Stimulated activated CD4-positive, alpha-beta T cell treated with anti-CD3 and anti-CD28 coated beads, Interleukin-2, amount 100 ng/mL, for 48 hours (primary cell): ENCODE data around the gene ZNF850.
A peak's percentile ranks its signal among the peaks of the same experiment; 100 is the strongest.
"Not testable (repeated sequence)": the region's sequence is repeated elsewhere in the genome, so short reads cannot be mapped to it uniquely, and the experiment has no call there.

Experiments used
- DNase-seq, 2 donors: peaks; one replicate each; pipeline ENCODE4 v3.0.0-alpha.2; 2020

ZNF850 gene

DNA sequence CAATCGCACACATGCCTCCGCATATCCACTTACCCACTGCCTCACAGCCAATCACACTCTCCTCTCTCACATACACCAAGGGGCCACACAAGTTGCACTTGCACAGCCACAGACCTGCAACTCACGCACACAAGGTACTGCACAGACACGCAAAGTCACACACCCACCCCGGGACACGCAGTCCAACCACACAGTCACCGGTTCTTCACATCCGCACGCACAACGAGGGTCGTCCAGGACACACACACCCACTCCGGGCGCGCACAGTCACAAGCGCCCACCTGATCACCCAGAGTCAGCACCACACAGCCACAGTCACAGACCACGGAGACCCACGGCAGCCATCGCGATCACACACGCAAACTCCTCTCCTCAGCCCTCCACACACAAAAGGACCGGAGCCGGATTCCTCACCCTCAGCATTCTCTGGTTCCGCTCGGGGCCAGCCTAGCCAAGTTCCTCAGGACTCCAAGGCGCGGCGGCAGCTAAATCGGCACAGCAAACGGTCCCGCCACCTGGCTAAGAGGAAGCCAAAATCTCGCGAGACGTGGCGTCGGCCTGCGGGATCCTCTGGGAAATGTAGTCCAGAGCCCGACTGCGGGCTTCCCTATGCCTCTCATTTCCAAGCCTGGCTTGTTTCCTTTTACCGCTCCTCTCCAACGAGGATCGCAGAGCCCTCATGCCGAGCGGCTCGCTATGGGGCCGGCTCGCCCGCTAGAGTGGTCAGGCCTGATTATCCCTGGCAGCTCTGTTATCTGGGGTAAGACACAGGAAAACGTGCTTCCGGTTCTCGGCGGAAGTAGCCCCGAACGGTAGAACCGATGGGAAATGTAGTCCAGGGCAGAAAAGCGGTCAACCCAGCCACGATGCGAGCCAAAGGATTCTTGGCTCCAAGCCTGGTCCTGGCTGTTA, at the start of gene ZNF850:
Gene ZNF850 (minus strand): TSS at position 497 of the 912 bp plus-strand sequence. CDS start 10,201 bp downstream, outside the sequence.
- DNase-seq = peak; percentile 91 to 92

DNA sequence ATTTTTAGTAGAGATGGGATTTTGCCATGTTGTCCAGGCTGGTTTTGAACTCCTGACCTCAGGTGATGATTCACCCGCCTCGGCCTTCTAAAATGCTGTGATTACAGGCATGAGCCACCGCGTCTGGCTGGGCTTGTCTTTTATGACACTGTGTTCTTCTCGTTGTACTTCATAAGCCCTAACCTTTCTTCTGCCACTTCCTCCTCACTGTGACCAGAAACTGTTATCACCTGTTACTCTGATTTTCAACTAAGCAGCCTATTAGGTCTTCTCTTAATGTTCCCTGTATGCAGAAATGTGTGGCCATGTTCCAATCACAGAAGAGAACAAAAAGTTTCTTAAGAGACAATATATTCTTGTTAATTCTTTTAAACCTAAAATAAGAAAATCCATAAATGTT, 49.2 kb upstream of the ZNF850 start:
- no peak for DNase-seq

DNA sequence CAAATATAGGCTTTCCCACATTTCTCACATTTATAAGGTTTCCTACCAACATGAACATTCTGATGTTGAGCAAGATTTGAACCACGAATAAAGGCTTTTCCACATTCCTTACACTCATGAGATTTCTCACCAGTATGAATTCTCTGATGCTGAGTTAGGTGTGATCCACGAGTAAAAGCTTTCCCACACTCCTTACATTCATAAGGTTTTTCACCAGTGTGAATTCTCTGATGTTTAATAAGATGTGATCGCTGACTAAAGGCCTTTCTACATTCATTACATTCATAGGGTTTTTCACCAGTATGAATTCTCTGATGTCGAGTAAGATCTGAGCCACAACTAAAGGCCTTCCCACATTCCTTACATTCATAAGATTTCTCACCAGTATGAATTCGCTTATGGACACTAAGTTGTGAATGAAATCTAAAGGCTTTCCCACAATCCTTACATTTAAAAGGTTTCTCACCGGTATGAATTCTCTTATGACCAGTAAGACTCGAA, 46.6 kb upstream of the ZNF850 start:
- no peak for DNase-seq

DNA sequence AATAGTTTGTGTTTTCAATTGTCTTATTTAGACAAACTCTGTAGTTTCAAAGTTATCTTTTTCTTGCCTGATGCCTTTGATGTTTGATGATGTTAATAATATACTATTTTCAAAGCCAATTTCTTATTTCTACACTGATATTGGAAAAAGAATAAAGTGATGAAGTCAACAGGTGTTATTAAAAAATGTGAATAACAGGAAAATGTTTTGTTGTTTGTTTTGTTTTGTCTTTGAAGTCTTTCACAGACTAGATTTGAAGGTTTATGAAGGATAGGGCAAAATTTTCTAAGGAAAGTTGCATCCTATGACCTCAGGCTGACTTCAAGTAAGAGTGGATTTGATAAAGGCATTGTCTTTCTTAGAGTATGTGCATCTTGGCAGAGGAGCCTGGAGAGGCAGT, 34.4 kb upstream of the ZNF850 start:
- no peak for DNase-seq

DNA sequence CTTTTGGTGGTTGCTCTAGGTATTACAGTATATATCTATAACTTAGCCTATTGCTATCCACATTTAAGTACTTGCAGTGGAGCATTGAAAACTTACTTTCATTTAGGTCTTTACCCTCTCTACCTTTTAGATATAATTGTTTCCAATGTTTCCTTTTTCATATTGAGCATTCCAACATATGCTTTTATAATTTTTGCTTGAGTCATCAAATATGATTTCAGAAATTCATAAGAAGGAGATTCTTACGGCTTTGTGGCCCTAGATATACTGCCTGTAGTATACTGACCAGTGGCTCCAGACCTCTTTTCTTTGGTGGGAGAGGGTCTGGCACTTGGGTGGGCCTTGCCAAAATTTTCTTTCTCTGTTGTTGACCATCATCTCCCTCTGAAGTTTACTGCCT, 32.8 kb upstream of the ZNF850 start:
- DNase-seq = no peak

DNA sequence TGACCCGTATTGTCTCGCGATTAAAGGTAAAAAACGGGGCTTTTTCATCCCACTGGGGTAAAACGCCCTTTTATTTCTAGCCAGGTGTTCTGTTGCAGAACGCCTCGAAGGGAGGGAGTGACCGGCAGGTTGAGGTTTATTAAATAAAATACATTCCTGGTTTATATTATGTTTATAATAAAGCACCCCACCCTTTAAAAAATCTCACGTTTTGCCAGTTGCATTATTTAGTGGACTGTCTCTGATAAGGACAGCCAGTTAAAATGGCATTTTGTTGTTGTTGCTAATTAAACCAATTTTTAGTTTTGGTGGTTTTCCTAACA, 25.1 kb upstream of the ZNF850 start:
- no peak for DNase-seq

DNA sequence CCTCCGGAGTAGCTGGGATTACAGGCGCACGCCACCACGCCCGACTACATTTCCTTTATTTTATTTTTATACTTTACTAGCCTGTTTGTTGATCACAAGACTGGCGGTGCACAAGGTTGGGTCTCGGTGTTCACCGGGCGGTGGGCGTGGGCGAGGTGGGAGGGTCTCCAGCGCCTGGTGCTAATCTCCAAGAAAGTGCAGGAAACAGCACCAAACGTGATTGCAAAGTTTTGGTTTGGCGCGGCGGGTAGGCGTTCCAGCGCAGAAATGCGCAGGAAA, 24.0 kb upstream of the ZNF850 start:
- DNase-seq = no peak

DNA sequence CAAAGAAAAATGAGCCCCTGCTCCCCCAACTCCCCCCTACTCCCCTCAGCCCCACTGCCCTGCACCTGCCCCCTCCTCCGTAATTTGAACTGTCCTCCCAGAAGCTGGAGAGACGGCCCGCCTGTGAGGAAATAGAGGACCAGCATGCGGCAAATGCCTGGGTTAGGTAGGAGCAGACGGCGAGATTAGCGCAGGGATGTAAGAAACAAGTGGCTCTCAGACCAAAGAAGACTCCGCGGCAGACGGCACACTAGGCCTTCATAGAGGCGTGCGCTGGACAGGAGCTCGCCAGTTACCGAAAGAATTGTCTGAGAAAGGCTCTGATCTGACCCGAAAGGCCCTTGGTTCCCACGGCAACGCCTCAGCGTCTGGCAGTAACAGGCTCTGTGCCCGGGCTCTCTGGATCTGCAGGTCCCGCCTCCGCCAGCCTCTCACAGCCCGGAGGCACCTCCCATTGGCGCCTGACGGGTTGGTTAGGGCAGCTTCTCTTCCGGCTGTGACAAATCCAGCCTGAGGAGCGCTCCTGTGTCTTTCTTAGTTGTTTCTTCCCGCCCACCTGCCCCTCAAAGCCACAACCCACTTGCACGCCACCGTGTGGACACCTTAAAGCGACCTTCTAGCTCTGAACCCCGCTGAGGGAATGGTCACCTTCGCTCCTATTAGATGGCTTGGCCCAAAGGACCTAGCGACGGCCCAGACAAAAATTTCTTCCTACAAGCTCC, 19.0 kb upstream of the ZNF850 start:
- DNase-seq = not testable (repeated sequence)

DNA sequence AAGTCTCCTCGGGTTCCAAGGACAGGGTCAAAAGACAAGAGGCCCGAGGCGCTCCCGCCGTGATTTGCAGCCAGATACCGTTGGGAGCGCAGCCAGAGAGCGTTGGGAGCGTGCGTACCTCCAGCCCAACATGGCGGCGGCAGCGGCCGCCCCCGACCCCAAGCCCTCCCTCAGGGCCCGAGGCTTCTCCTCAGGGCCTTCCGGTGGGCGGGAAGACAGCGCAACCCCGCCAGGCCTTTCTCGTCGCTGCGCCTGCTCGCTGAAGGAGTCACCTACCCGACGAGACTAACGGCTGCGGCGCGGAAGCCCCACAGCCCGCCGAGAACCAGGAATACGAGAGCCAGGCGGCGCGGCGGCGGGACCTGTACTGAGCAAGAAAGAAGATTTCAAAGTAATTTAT, 3.2 kb upstream of the ZNF850 start:
- no peak for DNase-seq

DNA sequence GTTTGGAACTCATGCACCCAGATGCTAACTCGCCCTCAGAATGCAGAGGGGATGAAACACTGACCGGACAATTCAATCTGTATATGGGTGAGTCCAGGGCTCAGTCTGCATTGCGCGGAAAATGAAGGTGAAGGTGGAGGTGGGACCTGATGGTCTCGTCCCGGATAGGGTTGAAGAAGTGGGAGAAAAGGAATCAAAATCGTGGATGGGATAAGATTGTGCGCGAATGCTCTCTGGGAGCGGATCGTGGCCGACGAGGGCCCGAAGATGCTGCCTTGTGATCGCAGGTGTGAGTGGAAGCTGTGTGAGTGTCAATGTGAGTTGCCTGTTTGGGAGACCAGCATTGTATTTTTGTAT, 594 bp upstream of the ZNF850 start:
- no peak for DNase-seq

DNA sequence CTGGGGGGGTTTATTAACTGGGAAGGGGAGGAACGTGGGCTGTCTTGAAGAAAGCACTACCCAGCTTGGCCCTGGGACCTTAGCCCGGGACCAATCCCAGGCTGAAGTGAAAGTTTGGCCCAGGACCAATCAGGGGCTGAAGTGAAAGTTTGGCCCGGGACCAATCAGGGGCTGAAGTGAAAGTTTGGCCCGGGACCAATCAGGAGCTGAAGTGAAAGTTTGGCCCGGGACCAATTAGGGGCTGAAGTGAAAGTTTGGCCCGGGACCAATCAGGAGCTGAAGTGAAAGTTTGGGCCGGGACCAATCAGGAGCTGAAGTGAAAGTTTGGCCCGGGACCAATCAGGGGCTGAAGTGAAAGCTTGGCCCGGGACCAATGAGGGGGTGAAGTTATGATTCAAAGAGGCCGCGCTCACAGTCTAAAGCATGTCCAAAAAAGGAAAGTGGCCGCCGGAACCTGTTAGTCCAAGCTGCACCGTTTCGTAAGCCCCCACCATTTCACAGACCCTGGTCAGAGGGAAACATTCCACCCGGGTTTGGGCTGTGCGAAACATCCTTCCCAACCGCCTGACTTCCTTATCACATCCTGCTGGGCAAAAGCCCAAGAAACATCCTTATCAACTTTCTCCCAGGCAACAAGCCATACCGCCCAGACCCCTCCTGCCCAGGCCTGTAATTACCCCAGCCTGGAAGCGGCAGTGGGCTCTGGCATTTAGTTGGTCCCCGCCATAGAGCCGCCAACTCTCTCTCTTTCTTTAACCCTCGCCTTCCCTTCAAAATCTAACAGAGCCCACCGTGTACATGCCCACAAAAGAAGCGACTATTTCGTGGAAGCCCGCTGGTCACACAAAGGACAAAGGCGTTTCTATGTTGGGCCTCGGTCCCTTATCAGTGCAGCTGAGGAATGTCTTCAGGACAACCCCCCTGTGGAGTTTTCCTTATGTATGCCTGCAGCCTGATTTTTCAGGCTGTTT, 1.1 kb downstream of the ZNF850 start:
- DNase-seq = peak; percentile 20 to 26

DNA sequence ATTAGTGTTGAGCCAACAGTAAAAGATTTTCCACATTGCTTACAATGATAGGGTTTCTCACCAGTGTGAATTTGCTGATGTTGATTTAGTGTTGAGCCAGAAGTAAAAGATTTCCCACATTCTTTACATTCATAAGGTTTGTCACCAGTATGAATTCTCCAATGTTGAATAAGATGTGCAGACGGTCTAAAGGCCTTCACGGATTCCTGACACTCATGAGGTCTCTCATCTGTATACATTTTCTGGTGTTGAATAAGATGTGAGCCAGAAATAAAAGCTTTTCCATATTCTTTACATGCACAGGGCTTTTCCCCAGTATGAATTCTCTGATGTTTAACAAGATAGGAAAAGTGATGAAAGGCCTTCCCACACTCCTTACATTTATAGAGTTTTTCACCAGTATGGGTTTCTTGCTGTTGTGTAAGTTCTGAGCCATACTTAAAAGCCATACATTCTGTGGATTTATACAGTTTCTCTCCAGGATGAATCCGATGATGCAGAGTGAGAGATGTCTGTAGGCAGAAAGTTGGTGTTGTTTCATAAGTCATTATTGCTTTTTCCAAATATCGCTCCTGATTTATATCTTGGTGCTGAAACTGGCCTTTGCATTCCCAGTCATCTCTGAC, 22.4 kb downstream of the ZNF850 start:
- DNase-seq = no peak

DNA sequence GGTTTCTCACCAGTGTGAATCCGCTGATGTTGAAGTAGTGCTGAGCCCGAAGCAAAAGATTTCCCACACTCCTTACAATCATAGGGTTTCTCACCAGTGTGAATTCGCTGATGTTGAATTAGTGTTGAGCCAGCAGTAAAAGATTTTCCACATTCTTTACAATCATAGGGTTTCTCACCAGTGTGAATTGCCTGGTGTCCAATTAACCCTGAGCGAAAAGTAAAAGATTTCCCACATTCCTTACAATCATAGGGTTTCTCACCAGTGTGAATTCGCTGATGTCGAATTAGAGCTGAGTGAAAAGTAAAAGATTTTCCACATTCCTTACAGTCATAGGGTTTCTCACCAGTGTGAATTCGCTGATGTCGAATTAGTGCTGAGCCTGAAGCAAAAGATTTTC, 23.0 kb downstream of the ZNF850 start:
- DNase-seq = not testable (repeated sequence)

DNA sequence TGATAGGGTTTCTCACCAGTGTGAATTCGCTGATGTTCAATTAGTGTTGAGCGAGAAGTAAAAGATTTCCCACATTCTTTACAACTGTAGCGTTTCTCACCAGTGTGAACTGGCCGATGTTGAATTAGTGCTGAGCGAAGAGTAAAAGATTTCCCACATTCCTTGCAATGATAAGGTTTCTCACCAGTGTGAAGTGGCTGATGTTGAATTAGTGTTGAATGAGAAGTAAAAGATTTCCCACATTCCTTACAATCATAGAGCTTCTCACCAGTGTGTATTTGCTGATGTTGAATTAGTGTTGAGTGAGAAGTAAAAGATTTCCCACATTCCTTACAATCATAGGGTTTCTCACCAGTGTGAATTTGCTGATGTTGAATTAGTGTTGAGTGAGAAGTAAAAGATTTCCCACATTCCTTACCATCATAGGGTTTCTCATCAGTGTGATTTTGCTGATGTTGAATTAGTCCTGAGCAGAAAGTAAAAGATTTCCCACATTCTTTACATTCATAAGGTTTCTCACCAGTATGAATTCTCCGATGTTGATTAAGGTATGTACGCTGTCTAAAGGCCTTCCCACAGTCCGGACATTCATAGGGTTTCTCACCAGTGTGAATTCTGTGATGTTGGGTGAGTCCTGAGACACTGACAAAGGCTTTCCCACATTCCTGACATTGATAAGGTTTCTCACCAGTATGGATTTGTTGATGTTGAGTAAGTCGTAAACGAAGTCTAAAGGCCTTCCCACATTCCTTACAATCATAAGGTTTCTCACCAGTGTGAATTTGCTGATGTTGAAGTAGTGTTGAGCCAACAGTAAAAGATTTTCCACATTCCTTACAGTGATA, 24.0 kb downstream of the ZNF850 start:
- no peak for DNase-seq

DNA sequence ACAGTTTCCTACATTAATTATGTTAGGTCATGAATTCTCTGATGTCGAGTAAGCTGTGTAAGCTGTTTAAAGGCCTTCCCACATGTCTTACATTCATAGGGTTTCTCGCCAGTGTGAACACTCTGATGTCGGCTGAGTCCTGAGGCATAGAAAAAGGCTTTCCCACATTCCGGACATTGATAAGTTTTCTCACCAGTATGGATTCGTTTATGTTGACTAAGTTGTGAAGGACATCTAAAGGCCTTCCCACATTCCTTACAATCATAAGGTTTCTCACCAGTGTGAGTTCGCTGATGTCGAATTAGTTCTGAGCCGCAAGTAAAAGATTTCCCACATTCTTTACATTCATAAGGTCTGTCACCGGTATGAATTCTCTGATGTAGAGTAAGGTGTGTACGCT, 24.9 kb downstream of the ZNF850 start:
- no peak for DNase-seq

DNA sequence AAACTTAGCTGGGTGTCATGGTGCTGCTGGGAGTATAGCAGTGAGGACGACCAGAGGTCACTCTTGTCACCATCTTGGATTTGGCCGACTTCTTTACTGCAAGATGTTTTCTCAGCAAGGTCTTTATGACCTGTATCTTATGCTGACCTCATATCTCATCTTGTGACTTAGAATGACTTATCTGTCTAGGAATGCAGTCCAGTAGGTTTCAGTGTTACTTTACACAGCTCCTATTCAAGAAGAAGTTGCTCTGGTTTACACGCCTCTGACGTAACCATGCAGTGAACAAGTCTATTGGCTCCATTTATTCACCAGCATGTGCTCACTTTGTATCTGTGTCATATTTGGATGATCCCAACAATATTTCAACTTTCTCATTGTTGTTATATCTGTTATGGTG, 26.7 kb downstream of the ZNF850 start:
- no peak for DNase-seq

DNA sequence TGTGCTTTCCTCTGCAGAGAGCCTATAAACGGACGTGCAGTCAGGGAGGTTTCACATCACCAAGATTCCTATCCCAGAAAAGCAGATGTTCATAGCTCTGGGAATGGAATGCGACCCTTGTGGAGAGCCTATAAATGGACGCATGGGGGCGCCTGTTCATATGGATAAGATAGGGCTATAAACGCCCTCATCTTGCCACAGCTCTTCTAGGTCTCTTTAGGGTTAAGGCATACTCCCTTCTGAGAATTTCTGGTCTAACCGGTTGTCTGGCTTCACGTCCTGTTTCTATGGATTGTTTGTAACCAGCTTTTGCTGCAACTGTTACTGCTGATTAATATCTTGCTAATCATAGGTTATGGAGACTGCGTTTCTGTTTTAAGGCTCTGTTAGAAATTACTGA, 36.4 kb downstream of the ZNF850 start:
- not testable (repeated sequence) for DNase-seq

DNA sequence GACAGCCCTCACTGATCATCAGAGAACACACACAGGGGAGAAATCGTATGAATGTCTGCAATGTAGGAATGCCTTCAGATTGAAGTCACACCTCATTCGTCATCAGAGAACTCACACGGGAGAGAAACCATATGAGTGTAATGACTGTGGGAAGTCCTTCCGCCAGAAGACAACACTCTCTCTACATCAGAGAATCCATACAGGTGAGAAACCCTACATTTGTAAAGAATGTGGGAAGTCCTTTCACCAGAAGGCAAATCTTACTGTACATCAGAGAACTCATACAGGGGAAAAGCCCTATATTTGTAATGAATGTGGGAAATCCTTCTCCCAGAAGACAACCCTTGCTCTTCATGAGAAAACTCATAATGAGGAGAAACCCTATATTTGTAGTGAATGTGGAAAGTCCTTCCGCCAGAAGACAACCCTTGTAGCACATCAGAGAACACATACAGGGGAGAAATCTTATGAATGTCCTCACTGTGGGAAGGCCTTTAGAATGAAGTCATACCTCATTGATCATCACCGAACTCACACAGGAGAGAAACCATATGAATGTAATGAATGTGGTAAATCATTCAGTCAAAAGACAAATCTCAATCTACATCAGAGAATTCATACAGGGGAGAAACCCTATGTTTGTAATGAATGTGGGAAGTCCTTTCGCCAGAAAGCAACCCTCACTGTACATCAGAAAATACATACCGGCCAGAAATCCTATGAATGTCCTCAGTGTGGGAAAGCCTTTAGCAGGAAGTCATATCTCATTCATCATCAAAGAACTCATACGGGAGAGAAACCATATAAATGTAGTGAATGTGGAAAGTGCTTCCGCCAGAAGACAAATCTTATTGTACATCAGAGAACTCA, 52.7 kb downstream of the ZNF850 start:
- no peak for DNase-seq

DNA sequence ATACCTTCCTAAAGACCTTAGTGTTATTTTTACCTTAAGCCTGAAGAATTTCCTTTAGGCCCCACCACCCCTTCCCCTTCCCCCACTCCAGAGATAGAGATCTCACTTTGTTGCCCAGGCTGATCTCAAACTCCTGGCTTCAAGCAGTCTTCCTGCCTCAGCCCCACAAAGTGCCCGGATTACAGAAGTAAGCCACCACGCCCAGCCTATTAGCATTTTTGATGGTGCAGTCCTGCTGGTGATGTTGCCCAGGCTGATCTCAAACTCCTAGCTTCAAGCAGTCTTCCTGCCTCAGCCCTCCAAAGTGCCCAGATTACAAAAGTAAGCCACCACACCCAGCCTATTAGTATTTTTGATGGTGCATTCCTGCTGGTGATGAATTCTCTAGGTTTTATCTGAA, 63.2 kb downstream of the ZNF850 start:
- DNase-seq = no peak

DNA sequence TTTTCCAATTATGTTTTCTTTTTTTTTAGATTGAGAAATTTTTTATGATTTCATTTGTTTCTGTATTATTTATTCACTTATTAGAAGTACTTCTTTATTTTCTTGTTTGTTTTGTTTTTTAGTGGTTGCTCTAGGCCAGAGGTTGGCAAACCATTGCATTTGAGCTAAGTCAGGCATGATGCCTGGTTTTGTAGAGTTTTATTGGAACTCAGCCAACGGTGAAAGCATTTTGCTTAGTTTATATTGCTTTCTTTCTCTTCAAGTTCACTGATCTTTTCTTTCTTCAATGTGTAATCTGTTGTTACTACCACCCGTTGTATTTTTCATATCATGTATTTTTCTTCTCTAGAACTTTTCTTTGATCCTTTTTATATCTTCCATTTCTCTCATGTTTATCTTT, 65.5 kb downstream of the ZNF850 start:
- no peak for DNase-seq

DNA sequence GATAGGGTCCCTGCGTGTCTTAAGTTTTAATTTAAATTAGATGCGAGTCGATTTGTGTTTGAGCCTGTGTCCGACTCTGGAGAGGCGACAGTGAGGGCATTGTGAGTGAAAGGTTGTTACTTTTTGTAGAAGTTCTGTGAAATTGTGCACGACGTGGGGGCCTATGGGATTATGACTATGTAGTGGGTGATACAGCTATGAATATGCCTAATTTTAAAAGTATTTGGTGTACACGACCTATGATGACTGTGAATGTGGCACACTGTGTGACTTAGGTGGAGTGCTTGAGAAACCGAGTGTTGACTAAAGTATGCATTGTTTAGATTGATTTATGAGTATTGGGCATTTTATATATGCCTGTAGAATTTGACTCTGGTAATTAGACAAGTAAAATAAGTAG, 84.5 kb downstream of the ZNF850 start:
- no peak for DNase-seq
